Fibroblast of lung (primary cell): ENCODE results near the gene IGF1R.

Experiments
- CTCF ChIP-seq, 2 donors: IDR thresholded peaks in 1 of 2; conservative IDR thresholded peaks in 1 of 2; 1 replicate in 1 of 2; 2 replicates in 1 of 2; pipeline ENCODE4 v1.5.1; 2011 to 2012; ENCODE audit warnings: low read length in 2 of 2, control low read depth in 1 of 2, inconsistent platforms in 1 of 2, low read depth in 1 of 2, mild to moderate bottlenecking in 1 of 2
- EZH2 ChIP-seq: IDR thresholded peaks from 2 replicates; pipeline ENCODE4 v1.5.1; 2012; ENCODE audit warnings: low read length, control low read depth, mild to moderate bottlenecking; ENCODE audit errors: missing control alignments

- TF ChIP-seq CTCF (conservative IDR thresholded peaks at IDR 0.05 in 1 of 2, IDR thresholded peaks at IDR 0.05 in 1 of 2; ENCODE audit: low read depth in 1 of 2, low read length in 2 of 2) (no peak), EZH2 (no peak)
Observed at GRCh38 chr15:98965597-98965996, 317.3 kb downstream of the IGF1R start.
